GM18868 (cell line): ENCODE data around the gene CTXN1.
A peak's percentile ranks its signal among the peaks of the same experiment; 100 is the strongest.

ENCODE experiments used
- ATAC-seq: cut with Tn5 transposase; IDR thresholded peaks from one replicate; pipeline ENCODE4 v1.9.1; 2021; ENCODE audit warnings: mild to moderate bottlenecking, moderate library complexity; ENCODE audit not compliant: unreplicated experiment

The CTXN1 gene

DNA sequence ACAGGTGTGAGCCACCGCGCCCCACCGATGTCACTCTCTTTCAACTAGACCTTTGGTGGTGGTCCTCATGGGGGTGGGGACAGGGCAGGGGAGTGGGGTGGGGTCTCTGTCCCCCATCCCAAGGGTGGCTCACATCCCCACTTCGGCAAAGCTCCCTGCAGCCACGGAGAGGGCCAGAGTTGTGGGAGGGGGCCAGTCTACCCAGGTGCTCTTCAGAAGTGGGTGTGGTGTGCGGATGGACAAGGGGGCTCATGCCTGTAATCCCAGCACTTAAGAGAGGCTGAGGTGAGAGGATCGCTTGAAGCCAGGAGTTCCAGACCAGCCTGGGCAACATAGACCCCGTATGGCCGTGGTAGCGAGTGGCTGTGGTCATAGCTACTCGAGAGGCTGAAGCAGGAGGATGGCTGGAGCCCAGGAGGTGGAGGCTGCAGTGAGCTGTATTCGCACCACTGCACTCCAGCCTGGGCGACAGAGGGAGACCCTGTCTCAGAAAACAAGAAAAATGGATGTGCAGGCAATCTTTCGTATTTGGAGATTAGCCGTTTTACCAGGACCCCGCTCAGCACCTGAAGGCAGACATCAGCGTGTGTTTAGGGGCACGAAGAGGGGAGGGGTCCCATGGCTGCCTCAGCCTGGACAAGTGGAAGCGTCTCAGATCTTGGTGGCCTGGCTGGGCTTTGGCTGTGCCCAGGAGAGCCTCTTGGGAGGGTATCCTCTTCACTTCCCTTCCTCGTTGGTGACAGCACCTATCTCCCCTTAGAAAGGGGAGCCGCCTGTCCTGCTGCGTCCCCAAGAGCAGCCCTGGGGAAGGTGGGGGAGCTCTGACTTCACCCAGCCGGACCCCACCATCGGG, 10.5 kb downstream of the CTXN1 start:
- no peak for ATAC-seq

DNA sequence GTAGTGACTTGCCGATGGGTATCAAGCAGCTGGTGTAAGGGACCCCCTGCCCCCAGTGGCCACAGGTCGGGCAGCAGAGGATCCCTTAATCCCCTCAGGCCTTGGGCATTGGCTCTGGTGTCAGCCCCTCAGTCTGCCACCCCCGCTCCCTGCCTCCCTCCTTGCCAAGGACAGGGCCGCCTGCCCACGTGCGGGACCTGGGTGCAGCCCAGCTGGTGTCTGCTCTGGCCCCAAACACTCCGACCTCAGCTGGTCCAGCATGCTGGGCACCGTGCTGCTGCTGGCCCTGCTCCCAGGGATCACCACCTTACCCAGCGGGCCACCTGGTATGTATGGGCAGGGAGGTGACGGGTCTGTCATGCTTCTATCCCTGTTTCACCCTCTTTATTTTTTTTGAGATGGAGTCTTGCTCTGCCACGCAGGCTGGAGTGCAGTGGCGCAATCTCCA, 11.3 kb downstream of the CTXN1 start, which contains the start of gene TGFBR3L:
TSS of gene TGFBR3L (plus strand) at position 233 of the 448 bp plus-strand sequence.
- no peak for ATAC-seq

DNA sequence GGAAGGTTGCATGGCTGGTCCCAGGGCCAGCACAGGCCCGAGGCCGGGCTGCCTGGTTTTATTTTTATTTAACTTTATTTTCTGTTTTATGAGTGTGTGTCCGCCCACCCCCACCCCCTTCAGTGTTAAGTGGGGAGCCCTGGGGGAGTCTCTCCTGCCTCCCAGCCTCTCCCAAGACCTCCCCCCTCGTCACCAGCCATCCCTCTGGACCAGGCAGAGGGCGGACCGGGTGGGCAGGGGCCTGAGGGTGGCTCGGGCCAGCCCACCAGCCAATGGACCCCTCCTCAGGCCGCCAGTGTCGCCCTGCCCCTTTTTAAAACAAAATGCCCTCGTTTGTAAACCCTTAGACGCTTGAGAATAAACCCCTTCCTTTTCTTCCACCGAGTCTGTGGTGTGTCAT, 11.8 kb downstream of the CTXN1 start:
- ATAC-seq: no peak

DNA sequence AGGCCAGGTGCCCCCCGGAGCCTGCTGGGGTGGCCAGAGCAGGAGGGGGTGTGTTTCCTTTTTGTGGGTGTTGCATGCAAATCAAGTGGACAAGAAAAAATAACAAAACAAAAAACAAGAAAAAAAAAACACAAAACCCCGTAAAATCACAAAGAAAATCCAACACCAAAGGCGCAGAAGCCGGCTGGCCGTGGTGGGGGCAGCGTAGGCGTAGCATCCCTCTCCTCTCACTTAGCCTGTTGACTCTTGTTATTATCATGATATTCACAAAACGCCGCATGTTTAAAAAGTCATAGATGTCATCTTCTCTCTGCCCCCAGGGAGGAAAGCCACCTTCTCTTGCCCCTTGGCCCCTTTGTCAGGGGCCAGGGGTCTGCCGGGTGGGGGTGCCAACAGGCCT, 12.3 kb downstream of the CTXN1 start:
- ATAC-seq: no peak

DNA sequence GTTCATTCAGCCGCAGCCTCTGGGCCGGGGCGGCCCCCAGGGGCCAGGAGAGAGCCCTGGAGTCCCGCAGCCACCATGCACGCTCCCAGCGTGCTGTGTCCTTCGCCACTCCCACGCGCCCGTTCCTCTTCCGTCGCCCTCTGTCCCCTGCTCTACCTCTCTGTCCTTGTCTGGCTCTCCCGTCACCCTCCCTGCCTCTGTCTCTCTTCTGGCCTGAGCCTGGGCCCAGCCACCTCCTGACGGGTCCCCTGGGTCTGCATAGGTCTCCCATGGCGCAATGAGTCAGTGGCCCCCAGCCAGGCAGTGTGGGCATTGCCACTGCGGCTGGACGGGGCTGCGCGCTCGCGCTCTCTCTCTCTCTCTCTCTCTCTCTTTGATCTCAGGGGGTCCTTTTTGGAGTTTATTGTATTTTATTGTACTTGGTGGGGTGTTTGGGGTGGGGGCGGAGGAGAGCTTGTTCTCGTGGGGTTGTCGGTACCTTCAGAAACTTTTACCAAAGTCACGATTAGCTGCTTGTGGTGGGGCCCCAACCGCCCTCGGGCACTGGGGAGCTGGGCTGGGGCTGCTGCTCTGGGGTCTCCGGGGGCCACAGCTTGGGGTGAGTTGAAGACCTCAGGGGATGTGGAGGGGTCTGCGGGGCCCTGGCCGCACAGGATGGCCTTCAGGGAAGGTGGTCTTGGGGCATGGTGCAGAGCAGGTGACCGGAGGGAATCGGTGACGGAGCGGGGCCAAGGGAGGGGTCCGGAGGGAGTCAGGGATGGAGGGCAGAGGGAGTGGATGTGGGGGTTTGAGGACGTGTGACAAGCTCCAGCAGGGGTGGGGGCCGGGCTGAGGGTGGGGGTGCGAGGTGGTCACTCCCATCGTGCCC, 13.0 kb downstream of the CTXN1 start:
- ATAC-seq: no peak

DNA sequence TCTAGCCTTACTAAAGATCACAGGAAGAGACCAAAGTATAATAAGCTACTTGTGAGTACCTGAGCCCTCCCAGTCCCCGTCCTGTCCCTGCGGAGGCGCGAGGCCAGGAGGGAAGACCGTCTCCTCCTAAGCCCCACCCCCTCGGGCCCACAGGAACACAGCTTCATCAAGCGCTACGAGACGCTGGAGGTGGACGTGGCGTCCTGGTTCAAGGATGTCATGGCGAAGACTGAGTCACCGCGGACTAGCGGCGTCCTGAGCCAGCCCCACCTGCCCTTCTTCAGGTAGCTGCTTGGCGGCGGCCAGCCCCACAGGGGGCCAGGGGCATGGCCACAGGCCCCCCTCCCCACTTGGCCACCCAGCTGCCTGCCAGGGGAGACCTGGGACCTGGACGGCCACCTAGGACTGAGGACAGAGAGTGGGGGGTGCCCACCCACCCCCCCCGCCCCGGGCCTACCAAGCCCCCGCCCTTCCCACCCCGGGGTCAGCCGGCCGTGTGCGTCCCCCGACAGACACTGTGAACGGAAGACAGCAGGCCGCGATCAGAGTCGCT, 13.7 kb downstream of the CTXN1 start:
- ATAC-seq: no peak

DNA sequence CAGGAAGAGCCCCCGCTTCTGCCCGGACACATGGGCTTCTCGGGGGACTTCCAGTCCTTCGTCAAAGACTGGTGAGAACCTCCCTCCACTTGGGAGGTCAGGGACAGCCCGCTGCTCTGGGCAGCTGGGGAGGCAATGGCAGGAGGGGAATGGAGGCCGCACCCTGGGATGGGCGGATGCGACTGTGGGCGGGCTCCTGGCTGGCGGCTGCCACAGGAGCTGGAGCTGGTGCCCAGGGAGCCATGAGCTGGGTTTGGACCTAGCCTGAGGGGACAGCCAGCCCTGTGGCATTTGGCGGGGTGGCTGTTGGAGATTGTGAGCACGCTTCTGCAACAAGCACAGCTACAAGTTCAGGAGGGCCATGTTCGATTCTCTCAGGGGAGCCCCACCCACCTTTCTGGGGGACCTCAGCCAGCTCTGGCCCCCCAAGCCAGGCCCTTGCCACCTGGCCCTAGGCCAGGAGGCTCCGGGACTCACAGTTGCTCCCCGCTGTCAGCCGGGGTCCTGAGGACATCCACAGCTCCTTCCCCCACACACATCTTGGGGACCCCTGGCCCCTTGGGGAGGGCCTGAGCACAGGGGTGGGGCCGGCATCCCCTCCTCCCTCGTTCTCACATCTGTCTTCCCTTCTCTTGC, 14.3 kb downstream of the CTXN1 start:
- ATAC-seq: no peak

DNA sequence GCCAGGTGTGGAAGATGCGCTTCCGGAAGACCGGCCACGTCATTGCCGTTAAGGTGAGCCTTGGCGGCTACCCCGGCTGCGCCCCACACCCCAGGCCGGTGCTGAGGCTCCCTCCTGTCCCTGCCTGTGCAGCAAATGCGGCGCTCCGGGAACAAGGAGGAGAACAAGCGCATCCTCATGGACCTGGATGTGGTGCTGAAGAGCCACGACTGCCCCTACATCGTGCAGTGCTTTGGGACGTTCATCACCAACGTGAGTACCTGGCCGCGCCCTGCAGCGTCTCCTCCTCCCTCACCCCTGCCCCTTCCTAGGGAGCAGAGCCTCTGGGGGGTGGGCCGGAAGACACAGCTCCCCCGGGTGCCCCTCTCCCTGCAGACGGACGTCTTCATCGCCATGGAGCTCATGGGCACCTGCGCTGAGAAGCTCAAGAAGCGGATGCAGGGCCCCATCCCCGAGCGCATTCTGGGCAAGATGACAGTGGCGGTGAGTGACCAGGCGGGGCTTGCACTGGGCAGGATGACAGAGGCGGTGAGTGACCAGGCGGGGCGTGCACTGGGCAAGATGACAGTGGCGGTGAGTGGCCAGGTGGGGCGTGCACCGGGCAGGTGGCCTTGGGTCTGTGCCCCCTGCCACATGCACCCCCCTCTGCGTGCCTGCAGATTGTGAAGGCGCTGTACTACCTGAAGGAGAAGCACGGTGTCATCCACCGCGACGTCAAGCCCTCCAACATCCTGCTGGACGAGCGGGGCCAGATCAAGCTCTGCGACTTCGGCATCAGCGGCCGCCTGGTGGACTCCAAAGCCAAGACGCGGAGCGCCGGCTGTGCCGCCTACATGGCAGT, 15.4 kb downstream of the CTXN1 start:
- no peak for ATAC-seq

DNA sequence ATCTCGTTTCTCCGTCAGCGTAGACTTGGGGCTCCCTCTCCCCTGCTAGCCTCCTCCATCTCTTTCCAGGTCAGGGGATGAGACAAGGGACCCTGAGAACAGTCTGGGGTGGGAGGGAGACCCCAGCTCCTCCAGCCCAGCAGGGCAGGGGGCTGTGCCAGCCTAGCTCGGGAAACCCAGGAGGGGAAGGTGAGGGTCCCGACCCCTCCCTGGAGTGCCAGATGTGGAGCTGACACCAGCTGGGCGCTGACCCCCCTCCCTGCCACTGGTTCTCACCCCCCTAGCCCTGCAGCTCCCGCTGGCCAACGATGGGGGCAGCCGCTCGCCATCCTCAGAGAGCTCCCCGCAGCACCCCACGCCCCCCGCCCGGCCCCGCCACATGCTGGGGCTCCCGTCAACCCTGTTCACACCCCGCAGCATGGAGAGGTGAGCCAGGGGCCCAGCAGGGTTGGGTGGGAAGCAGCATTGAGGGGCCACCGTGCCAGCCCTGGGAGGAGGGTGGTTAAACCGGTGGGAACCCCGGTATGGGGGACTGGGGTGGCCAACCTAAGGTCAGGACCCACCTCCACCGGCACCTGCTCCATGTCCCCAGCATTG, 16.4 kb downstream of the CTXN1 start:
- no peak for ATAC-seq

DNA sequence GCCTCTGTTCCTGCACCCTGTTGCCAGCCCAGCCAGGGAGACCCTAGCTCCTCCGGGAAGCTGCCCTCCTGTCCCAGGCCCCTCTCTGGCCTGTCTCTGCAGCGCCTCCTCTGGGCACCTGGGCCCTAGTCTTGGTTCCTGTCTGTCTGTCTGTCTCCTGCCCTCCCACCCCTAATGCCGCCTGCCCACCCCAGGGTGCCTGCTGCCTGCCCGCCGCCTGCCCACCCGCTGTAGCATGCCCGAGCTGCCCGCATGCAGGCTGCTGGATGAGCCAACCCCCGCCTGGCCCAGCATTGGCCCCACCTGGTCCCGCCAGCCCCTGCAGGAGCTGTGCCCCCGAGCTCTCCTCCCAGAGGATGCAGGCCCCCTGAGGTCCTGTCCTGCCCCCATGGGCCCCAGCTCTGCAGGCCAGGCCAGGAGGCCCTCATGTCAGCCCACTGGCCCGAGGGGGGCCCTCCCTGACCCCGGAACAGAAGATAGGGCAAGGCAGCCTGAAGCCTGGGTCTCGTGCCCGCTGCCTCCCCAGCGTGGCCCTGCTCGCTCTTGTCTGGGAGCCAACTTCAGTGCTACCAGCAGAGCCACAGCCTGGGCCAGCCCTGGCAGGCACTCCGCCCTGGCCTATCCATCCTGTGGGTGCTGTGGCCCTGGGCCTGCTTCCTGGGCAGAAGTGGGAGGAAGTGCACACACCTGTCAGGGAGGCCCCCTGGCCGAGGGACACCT, 17.0 kb downstream of the CTXN1 start:
- ATAC-seq: no peak

DNA sequence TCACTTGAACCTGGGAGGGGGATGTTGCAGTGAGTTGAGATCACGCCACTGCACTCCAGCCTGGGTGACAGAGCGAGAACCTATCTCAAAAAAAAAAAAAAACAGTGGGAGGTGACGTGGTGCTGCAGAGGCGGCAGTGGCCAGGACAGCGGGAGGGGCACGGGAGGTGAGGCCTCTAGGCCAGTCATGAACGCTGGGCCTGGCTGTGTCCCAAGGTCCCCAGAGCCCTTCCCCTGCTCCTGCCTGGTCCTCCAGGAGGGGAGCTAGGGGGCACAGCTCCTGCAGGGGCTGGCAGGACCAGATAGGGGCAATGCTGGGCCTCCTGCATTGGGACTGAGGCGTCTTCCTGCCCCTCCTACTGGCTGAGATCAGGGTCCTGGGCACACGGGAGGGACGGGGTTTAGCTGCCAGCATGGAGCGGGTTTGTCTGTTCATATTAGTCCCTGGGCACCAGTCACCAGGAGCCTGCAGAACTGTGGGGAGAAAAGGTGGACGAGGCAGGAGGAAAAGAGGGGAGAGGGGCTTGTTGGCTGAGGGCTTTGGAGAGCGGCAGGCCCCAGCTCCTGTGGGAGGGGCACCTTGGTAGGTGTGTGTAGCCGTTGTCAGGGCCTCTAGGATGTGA, 17.7 kb downstream of the CTXN1 start:
- ATAC-seq: no peak

DNA sequence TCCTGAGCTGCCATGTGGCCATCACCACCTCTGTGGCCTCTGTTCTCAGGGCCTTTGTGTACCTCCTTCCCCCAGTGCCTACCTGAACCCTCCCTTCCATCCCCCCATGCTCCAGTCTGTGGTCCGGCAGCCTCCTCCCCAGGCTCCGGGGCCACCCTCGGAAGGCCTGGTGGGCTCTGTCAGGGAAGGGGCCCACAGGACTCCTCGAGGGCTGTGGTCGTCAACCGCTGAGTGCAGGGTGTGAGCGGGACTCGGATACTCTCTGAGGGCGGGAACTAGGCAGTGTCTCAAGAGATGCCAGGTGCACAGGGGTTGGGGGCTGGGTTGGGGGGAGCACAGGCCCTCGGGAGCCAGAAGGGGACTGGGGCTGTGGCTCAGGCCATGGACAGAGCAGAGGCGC, 18.4 kb downstream of the CTXN1 start:
- ATAC-seq: no peak

DNA sequence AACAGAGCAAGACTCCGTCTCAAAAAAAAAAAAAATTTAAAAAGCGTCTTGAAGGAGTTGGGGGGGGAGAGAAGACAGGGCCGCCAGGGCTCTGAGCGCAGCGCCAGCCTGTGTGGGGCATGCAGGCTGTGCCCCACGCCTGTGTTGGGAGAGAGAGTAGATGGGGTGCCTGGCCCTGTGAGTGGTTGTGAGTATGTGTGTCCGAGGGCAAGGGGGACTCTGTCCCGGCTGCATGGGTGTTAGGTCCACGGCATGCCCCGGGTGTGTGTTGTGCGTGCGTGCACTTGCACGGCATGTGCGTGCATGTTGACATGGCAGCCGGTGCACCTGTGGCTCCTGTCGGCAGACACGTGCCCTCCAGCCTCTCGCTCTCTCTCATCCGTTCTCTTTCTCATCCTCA, 18.8 kb downstream of the CTXN1 start:
- ATAC-seq: no peak

DNA sequence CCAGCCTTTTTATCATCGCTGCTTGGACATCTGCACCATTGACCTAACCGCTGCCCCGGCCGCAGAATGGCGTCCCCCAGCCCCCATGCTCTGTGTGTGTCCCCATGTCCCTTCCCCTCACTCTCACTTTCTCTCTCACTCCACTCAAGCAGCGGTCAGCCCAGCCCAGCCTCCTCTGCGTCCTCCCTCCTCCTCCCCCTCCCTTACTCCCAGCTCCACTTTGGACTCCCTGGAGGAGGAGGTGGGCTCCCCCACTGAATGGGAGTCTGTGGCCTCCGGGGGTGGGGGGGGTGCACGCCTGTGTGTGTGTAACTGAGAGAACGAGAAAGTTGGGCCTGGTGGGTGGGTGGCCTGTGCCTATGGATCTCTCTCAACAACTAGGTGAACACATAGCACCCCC, 20.1 kb downstream of the CTXN1 start:
- ATAC-seq: no peak

DNA sequence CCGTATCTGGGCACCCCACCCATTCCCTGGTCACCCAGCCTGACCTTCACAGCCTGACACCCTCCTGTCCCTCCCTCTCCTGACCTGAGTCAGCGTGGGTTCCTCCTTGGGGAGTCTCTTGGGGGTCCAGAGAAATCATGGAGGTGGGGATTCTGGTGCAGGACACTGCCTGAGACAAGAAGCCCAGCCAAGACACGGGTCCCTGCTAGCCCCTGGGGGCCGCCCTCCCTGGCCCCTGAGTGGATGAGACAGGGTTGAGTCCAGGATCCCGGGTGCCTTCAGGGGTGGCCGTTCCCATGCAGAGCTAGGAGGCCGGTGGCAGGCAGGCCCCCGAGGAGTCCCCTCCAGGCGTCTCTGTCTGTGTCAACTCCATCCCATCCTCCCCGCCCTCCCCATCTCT, 20.7 kb downstream of the CTXN1 start:
- ATAC-seq: no peak

DNA sequence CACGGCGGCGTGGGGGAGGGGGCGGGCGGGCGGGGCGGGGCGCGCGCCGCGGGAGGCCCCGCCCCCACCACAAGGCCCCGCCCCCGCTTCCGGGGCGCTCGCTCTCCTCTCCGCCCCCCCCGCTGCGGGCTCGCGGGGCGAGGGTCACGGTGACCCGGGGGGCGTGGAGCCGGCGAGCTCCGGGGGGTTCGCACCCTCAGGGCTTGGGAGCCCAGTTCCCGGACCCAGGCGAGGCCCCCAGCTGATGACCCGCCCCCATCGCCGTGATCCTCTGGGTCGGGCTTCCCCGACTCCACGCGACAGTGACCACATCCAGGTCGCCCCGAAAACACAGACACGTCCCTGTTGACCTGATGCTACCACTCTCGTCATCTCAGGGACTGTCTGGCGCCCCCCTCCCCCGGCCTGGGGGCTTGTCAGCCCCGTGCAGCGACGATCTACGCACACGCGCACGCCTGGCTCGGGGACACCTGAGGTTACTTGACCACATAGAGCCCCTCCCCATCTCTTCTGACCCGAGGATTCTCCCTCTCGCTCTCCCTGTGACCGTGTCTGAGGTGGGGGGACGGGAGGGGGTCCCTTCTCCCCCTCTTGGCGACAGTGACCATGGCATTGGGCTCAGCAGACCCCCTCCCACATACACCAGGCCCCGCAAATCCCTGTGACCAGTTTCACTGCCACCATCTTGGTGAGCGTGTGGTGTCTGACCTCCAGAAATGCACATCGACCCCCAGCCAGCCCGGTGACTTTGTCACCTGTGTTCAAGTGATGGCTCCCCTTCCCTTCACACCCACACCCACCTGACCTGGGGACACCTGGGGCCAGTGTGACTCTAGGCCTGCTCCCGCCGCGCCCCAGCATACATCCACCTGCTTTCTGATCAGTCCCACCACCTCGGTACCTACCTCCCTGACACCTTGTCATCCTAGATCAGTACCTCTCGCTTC, 21.6 kb downstream of the CTXN1 start:
- peak; percentile 35 for ATAC-seq

DNA sequence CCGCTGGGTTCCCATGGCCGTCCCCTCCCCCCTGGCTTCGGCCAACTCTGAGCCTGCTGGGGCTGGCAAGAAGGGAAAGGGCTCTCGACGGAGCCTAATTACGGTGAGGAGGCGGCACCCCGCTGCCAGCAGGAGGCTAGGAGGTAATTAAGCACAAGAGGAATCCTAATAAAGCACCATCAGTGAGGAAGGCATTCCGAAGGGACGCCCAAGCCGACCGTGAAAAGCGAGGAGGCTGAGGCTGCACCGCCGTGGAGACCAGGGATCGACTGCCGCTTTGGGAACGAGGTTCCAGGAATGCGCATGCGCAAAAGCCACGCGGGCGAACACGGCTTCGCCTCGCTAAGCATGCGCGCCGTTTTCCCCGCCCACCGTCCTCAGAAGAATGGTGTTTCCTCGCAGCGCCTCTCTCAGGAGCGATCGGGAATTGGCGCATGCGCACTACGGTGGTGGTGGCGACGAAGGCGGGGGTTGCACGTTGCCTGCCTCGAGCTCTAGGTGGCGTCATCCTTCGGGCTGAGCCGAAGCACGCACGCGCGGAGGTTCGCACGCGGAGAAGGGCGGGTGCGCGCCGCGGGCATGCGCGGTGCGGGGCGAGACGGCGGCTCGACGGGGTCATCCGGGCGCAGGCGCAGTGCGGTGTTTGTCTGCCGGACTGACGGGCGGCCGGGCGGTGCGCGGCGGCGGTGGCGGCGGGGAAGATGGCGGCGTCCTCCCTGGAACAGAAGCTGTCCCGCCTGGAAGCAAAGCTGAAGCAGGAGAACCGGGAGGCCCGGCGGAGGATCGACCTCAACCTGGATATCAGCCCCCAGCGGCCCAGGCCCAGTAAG, 22.5 kb downstream of the CTXN1 start, which contains the start of gene MAP2K7:
TSS of gene MAP2K7 (plus strand) at position 634 of the 830 bp plus-strand sequence. CDS start at position 702, 68 bp downstream.
- peak; percentile 79 for ATAC-seq
